HL-60 (cell line): ENCODE results near the gene ODAPH.

Experiments used
- CTCF ChIP-seq: IDR thresholded peaks from one replicate; pipeline ENCODE4 v1.5.1; 2011; ENCODE audit warnings: low read length, control low read depth, inconsistent platforms; ENCODE audit not compliant: insufficient read depth
- POLR2AphosphoS5 ChIP-seq: IDR thresholded peaks from 2 replicates; pipeline ENCODE4 v1.6.1; 2012; ENCODE audit warnings: low read depth
- REST ChIP-seq: IDR thresholded peaks from 2 replicates; pipeline ENCODE4 v1.6.1; 2012; ENCODE audit warnings: low read depth; ENCODE audit not compliant: insufficient replicate concordance
- SPI1 ChIP-seq: IDR thresholded peaks from 2 replicates; pipeline ENCODE4 v1.6.1; 2012; ENCODE audit warnings: low read depth, mild to moderate bottlenecking, borderline replicate concordance

GRCh38 chr4:75561789-75562188 is 5.9 kb downstream of the ODAPH start:
- TF ChIP-seq CTCF (no peak), REST (no peak), SPI1 (no peak), POLR2AphosphoS5 (no peak)
